ENCODE measurements around the gene DXO. TPM values are rescaled to one million over a fixed set of nuclear protein-coding genes. Genes with fewer than 3 reads are reported as not detected.

Gene DXO
- total RNA-seq, 4 donors from 2014 or later: 15.1 to 47.9 (median 24.1) TPM

GRCh38 chr6:31958741-31959739 lies 12.9 kb downstream of the DXO start, which contains the start of the genes NELFE and SKIC2:
Gene NELFE, minus strand, starts transcription at chr6:31958971. Its CDS starts 525 bp downstream, at chr6:31958446.
Gene SKIC2, plus strand, starts transcription at chr6:31959175. Its CDS starts 18 bp downstream, at chr6:31959193.
- peak; percentile 55 to 75 for TF ChIP-seq POLR2A (IDR thresholded peaks at IDR 0.05)
- TF ChIP-seq, protein P1, sequence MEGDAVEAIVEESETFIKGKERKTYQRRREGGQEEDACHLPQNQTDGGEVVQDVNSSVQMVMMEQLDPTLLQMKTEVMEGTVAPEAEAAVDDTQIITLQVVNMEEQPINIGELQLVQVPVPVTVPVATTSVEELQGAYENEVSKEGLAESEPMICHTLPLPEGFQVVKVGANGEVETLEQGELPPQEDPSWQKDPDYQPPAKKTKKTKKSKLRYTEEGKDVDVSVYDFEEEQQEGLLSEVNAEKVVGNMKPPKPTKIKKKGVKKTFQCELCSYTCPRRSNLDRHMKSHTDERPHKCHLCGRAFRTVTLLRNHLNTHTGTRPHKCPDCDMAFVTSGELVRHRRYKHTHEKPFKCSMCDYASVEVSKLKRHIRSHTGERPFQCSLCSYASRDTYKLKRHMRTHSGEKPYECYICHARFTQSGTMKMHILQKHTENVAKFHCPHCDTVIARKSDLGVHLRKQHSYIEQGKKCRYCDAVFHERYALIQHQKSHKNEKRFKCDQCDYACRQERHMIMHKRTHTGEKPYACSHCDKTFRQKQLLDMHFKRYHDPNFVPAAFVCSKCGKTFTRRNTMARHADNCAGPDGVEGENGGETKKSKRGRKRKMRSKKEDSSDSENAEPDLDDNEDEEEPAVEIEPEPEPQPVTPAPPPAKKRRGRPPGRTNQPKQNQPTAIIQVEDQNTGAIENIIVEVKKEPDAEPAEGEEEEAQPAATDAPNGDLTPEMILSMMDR (IDR thresholded peaks at IDR 0.05): no peak
- Histone ChIP-seq H3K4me3 (peak within 1 kb of the TSS; percentile 69 to 97 (median 74)), H3K36me3 (peaks cover 0 to 64% (median 0%) of the 10 kb centered on the region in 3 donors), H3K27ac (peak within 1 kb of the TSS; percentile 75 to 87 (median 83)), H3K4me1 (peaks cover 0 to 25% (median 9%) of the 10 kb centered on the region in 4 donors), H3K27me3 (no peaks in the 10 kb centered on the region), H3K9me3 (no peaks in the 10 kb centered on the region)
- DNase-seq: peak; percentile 96 to 99 (median 99)

GRCh38 chr6:31958412-31958740 lies 13.6 kb downstream of the DXO start:
- Histone ChIP-seq H3K27me3 (no peaks in the 10 kb centered on the region), H3K4me3 (peak overlapping the region; percentile 69 to 97 (median 74)), H3K36me3 (peaks cover 0 to 64% (median 0%) of the 10 kb centered on the region in 3 donors), H3K27ac (peak overlapping the region; percentile 53 to 84 (median 78)), H3K9me3 (no peaks in the 10 kb centered on the region), H3K4me1 (peaks cover 0 to 25% (median 9%) of the 10 kb centered on the region in 4 donors)
- DNase-seq: no peak
- TF ChIP-seq POLR2A (IDR thresholded peaks at IDR 0.05): no peak
- TF ChIP-seq, protein P1 (IDR thresholded peaks at IDR 0.05): no peak

DNA sequence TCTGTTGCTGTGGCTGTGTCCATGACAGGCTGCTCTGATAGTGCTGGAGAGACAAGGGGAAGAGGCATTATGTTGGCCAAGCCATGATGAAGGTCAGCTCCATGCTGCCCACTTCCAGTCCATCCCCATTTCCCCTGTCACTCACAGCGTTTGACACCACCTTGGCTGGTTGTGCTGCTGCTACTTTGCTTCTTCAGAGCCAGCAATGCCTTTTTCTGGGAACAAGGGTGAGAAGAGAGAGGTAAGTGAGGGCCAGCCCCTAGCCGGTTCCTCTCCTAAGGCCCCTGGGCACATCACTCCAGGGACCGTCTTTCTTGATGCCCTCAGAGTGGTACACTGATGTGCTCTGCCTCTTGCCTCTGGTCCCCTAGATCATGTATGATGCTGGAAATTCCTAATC lies 15.1 kb downstream of the DXO start:
- no peak overlapping the region for H3K4me3 ChIP-seq
- TF ChIP-seq POLR2A (IDR thresholded peaks at IDR 0.05): no peak
- TF ChIP-seq, protein P1 (IDR thresholded peaks at IDR 0.05): no peak
- no peaks in the 10 kb centered on the region for H3K27me3 ChIP-seq
- DNase-seq: no peak
- H3K36me3 ChIP-seq: peaks cover 0 to 62% (median 0%) of the 10 kb centered on the region in 3 donors
- peaks cover 0 to 25% (median 9%) of the 10 kb centered on the region in 4 donors for H3K4me1 ChIP-seq
- no peak overlapping the region for H3K27ac ChIP-seq
- H3K9me3 ChIP-seq: no peaks in the 10 kb centered on the region

- TF ChIP-seq, protein P1 (IDR thresholded peaks at IDR 0.05): no peak
- TF ChIP-seq POLR2A (IDR thresholded peaks at IDR 0.05): no peak
- H3K27ac ChIP-seq: no peak overlapping the region
- H3K9me3 ChIP-seq: no peaks in the 10 kb centered on the region
- DNase-seq: peak in 1 of 3 donors; percentile 43
- H3K27me3 ChIP-seq: no peaks in the 10 kb centered on the region
- H3K4me1 ChIP-seq: peaks cover 0 to 13% (median 6%) of the 10 kb centered on the region in 4 donors
- H3K4me3 ChIP-seq: no peak overlapping the region
- H3K36me3 ChIP-seq: peaks cover 0 to 56% (median 0%) of the 10 kb centered on the region in 3 donors
Observed at GRCh38 chr6:31954511-31954910, 17.4 kb downstream of the DXO start.

DNA sequence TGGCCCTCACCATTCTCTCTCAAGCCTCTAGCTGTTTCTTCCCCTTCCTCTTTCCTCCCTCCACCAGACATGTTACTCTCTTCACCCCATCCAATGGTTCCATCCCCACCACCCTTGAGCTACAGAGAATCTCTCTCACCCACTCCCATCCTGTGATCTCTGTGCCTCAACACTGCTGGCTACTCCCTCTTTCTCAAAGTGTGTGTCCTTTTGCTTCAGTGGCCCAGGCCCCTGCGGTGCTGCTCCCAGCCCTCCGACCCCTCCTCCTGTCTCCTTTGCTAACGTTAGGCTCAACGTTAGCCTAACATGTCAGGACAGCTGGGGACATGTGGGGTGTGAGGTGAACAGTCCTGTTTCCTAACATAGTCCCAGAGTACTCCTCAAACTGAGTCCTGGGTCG lies 19.0 kb downstream of the DXO start:
- peak overlapping the region in 1 of 4 donors; percentile 17 for H3K27ac ChIP-seq
- peaks cover 0 to 56% (median 0%) of the 10 kb centered on the region in 3 donors for H3K36me3 ChIP-seq
- H3K4me1 ChIP-seq: peaks cover 0 to 5% (median under 1%) of the 10 kb centered on the region in 4 donors

More for the DNA sequence above, 19.0 kb downstream of the DXO start:
- Histone ChIP-seq H3K4me3 (no peak overlapping the region), H3K9me3 (no peaks in the 10 kb centered on the region), H3K27me3 (no peaks in the 10 kb centered on the region)
- TF ChIP-seq POLR2A (IDR thresholded peaks at IDR 0.05): no peak
- TF ChIP-seq, protein P1 (IDR thresholded peaks at IDR 0.05): no peak
- no peak for DNase-seq
